SK-N-SH (cell line): ENCODE results near the gene XPO1.

Experiments
- CHD2 ChIP-seq: fragments of 150-350 bp; IDR thresholded peaks from 2 replicates; pipeline ENCODE4 v1.6.1; 2018; ENCODE audit warnings: low read length; ENCODE audit not compliant: partially characterized antibody
- EZH2phosphoT487 ChIP-seq: fragments of 200-600 bp; sonication (generic); IDR thresholded peaks from 2 replicates; pipeline ENCODE4 v1.6.1; 2017; ENCODE audit warnings: low read depth, mixed run types, mild to moderate bottlenecking, antibody characterized with exemption, moderate library complexity, borderline replicate concordance
- MEF2A ChIP-seq: IDR thresholded peaks from 2 replicates; pipeline ENCODE4 v1.4.0; 2012; ENCODE audit warnings: low read depth, borderline replicate concordance
- POLR2AphosphoS5 ChIP-seq: IDR thresholded peaks from 2 replicates; pipeline ENCODE4 v1.6.1; 2012; ENCODE audit warnings: low read depth, low read length
- RAD21 ChIP-seq: IDR thresholded peaks from 2 replicates; pipeline ENCODE4 v1.6.1; 2012; ENCODE audit warnings: mild to moderate bottlenecking, low read length
- RXRA ChIP-seq: IDR thresholded peaks from 2 replicates; pipeline ENCODE4 v1.4.0; 2012; ENCODE audit warnings: low read depth, mild to moderate bottlenecking, borderline replicate concordance
- SMC3 ChIP-seq: IDR thresholded peaks from 2 replicates; pipeline ENCODE4 v1.6.1; 2012; ENCODE audit warnings: low read depth, low read length, improper control_type of control experiment
- TF ChIP-seq, protein P1 (sequence below): fragments of 200-600 bp; sonication (generic); IDR thresholded peaks from 2 replicates; pipeline ENCODE4 v1.6.1; 2017; ENCODE audit warnings: antibody characterized with exemption, mild to moderate bottlenecking, moderate library complexity
- TF ChIP-seq, protein P2 (sequence below): IDR thresholded peaks from 2 replicates; pipeline ENCODE4; 2012

DNA sequence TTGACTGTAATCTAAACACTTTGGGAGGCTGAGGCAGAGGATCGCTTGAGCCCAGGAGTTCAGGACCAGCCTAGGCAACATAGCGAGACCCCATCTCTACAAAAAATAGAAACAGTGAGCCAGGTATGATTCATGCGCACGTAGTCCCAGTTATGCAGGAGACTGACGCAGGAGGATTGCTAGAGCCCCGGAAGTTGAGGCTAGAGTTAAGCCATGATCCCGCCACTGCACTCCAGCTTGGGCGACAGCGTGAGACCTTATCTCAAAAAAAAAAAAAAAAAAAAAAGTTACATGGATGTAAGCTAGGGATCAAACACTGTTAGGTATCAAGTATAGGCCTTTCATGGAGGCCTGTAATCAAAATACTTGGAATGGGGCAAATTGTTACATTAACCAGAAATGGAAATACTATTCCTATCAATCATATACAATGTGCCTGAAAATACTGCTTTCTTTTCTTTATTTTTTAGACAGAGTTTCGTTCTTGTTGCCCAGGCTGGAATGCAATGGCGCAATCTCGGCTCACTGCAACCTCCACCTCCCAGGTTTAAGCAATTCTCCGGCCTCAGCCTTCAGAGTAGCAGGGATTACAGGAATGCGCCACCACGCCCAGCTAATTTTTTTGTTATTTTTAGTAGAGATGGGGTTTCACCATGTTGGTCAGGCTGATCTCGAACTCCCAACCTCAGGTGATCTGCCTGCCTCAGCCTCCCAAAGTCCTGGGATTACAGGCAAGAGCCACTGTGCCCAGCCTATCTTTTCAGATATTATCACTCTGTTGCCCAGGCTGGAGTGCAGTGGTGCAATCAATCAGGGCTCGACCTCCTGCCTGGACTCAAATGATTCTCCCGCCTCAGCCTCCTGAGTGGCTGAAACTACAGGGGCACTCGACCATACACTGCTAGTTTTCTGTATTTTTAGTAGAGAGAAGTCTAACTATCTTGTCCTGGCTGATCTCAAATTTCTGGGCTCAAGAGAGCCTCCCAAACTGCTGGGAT lies 27.2 kb downstream of the XPO1 start:
- no peak for TF ChIP-seq SMC3
- no peak for TF ChIP-seq CHD2
- no peak for TF ChIP-seq RAD21
- TF ChIP-seq, protein P1, sequence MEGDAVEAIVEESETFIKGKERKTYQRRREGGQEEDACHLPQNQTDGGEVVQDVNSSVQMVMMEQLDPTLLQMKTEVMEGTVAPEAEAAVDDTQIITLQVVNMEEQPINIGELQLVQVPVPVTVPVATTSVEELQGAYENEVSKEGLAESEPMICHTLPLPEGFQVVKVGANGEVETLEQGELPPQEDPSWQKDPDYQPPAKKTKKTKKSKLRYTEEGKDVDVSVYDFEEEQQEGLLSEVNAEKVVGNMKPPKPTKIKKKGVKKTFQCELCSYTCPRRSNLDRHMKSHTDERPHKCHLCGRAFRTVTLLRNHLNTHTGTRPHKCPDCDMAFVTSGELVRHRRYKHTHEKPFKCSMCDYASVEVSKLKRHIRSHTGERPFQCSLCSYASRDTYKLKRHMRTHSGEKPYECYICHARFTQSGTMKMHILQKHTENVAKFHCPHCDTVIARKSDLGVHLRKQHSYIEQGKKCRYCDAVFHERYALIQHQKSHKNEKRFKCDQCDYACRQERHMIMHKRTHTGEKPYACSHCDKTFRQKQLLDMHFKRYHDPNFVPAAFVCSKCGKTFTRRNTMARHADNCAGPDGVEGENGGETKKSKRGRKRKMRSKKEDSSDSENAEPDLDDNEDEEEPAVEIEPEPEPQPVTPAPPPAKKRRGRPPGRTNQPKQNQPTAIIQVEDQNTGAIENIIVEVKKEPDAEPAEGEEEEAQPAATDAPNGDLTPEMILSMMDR: no peak
- TF ChIP-seq, protein P2, sequence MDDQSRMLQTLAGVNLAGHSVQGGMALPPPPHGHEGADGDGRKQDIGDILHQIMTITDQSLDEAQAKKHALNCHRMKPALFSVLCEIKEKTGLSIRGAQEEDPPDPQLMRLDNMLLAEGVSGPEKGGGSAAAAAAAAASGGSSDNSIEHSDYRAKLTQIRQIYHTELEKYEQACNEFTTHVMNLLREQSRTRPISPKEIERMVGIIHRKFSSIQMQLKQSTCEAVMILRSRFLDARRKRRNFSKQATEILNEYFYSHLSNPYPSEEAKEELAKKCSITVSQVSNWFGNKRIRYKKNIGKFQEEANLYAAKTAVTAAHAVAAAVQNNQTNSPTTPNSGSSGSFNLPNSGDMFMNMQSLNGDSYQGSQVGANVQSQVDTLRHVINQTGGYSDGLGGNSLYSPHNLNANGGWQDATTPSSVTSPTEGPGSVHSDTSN: no peak
- TF ChIP-seq MEF2A: no peak
- no peak for TF ChIP-seq POLR2AphosphoS5
- no peak for TF ChIP-seq RXRA
- TF ChIP-seq EZH2phosphoT487: no peak
